Loucy (cell line): ENCODE data around the gene SUPT4H1.

Experiments
- EZH2phosphoT487 ChIP-seq: fragments of 200-600 bp; IDR thresholded peaks from 2 replicates; pipeline ENCODE4 v1.6.1; 2018; ENCODE audit warnings: antibody characterized with exemption, mild to moderate bottlenecking, moderate library complexity, borderline replicate concordance
- TF ChIP-seq, protein P1 (sequence below): fragments of 200-600 bp; sonication (generic); conservative IDR thresholded peaks from 2 replicates; pipeline ENCODE4 v1.5.1; 2014; ENCODE audit warnings: mild to moderate bottlenecking, antibody characterized with exemption, low read length

DNA sequence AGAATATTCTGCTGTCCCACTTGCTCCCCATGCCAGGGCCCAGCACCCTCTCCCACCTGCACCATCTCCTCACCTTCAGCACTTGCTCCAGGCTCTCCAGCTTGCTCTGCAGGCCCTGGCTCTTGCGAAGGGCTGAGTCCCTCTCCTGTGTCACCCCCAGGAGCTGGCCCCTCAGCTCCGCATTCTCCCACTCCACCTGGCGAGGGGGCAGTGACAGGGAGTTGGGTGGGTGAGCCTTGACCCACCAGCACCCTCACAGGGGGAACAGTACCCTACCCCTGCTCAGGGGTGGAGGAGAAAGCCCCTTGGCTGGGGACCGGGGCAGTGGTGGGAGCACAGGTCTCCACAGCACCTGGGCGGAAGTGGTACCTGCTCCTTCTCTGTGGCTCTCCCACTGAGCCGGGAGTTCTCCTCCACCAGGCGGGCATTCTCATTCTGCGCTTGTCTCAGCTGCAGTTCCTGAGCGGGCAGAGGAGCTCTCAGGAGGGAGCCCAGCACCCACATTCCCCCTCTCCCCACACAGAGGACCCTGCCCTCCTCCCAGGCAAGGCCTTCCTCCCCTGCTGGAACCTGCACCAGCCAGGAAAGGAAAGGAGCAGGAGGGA, 29.3 kb downstream of the SUPT4H1 start:
- TF ChIP-seq, protein P1, sequence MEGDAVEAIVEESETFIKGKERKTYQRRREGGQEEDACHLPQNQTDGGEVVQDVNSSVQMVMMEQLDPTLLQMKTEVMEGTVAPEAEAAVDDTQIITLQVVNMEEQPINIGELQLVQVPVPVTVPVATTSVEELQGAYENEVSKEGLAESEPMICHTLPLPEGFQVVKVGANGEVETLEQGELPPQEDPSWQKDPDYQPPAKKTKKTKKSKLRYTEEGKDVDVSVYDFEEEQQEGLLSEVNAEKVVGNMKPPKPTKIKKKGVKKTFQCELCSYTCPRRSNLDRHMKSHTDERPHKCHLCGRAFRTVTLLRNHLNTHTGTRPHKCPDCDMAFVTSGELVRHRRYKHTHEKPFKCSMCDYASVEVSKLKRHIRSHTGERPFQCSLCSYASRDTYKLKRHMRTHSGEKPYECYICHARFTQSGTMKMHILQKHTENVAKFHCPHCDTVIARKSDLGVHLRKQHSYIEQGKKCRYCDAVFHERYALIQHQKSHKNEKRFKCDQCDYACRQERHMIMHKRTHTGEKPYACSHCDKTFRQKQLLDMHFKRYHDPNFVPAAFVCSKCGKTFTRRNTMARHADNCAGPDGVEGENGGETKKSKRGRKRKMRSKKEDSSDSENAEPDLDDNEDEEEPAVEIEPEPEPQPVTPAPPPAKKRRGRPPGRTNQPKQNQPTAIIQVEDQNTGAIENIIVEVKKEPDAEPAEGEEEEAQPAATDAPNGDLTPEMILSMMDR, result no peak
- TF ChIP-seq EZH2phosphoT487, result no peak
